Liver (tissue), 9 donors: ENCODE measurements around the gene RBKS. TPM values are rescaled to one million over a fixed set of nuclear protein-coding genes. Genes with fewer than 3 reads are reported as not detected.

Experiments
- DNase-seq: peaks from one replicate; pipeline ENCODE4 v3.0.0-alpha.2; 2017; ENCODE audit warnings: low spot score
- H3K27ac ChIP-seq, 2 donors: one replicate each; pipeline ENCODE4 v1.7.0; 2013; ENCODE audit warnings: inconsistent platforms in 2 of 2, low read length in 2 of 2, control low read depth in 1 of 2, low read depth in 1 of 2, mild to moderate bottlenecking in 1 of 2
- H3K27me3 ChIP-seq, 4 donors: one replicate each; pipeline versions ENCODE4 v1.6.1 to v1.7.0; 2013; ENCODE audit warnings: low read length in 3 of 4, inconsistent platforms in 1 of 4, mild to moderate bottlenecking in 1 of 4, moderate library complexity in 1 of 4; ENCODE audit not compliant: control insufficient read depth in 4 of 4, insufficient read depth in 4 of 4
- H3K36me3 ChIP-seq, 4 donors: one replicate each; pipeline versions ENCODE4 v1.6.1 to v1.7.0; 2013; ENCODE audit warnings: low read length in 3 of 4, mild to moderate bottlenecking in 3 of 4, low read depth in 1 of 4, moderate library complexity in 1 of 4; ENCODE audit not compliant: control insufficient read depth in 4 of 4, insufficient read depth in 3 of 4
- H3K4me1 ChIP-seq, 4 donors: one replicate each; pipeline versions ENCODE4 v1.6.1 to v1.7.0; 2013; ENCODE audit warnings: low read length in 3 of 4, mild to moderate bottlenecking in 3 of 4, moderate library complexity in 1 of 4; ENCODE audit not compliant: control insufficient read depth in 4 of 4, insufficient read depth in 4 of 4
- H3K4me3 ChIP-seq, 3 donors: one replicate each; pipeline versions ENCODE4 v1.6.1 to v1.7.0; 2013; ENCODE audit warnings: low read length in 3 of 3, control low read depth in 1 of 3, low read depth in 1 of 3, mild to moderate bottlenecking in 1 of 3
- H3K9ac ChIP-seq, 2 donors: one replicate each; pipeline ENCODE4 v1.7.0; 2013; ENCODE audit warnings: low read length in 2 of 2, mild to moderate bottlenecking in 2 of 2, moderate library complexity in 2 of 2, control low read depth in 1 of 2, low read depth in 1 of 2
- H3K9me3 ChIP-seq, 4 donors: one replicate each; pipeline versions ENCODE4 v1.6.1 to v1.7.0; 2013; ENCODE audit warnings: low read length in 3 of 4; ENCODE audit not compliant: control insufficient read depth in 4 of 4
- ATF3 ChIP-seq: IDR thresholded peaks from 2 replicates; pipeline ENCODE4 v1.6.1; 2016; ENCODE audit warnings: antibody characterized with exemption
- EGR1 ChIP-seq, 2 donors: IDR thresholded peaks; 2 replicates each; pipeline ENCODE4 v1.6.1; 2016 to 2018; ENCODE audit warnings: antibody characterized with exemption in 2 of 2, low read depth in 2 of 2
- FOXA1 ChIP-seq: IDR thresholded peaks from 2 replicates; pipeline ENCODE4 v1.6.1; 2016; ENCODE audit warnings: antibody characterized with exemption
- FOXA2 ChIP-seq: IDR thresholded peaks from 2 replicates; pipeline ENCODE4 v1.6.1; 2016; ENCODE audit warnings: antibody characterized with exemption
- GABPA ChIP-seq, 2 donors: IDR thresholded peaks in 1 of 2; conservative IDR thresholded peaks in 1 of 2; 2 replicates each; pipeline ENCODE4 v1.6.1; 2016; ENCODE audit warnings: antibody characterized with exemption in 2 of 2, mild to moderate bottlenecking in 1 of 2, moderate library complexity in 1 of 2
- HNF4A ChIP-seq, 2 donors: conservative IDR thresholded peaks; 2 replicates each; pipeline ENCODE4 v1.6.1; 2016; ENCODE audit warnings: antibody characterized with exemption in 2 of 2, mild to moderate bottlenecking in 2 of 2
- HNF4G ChIP-seq: IDR thresholded peaks from 2 replicates; pipeline ENCODE4 v1.6.1; 2016; ENCODE audit warnings: antibody characterized with exemption
- JUND ChIP-seq, 2 donors: IDR thresholded peaks; 2 replicates each; pipeline ENCODE4 v1.6.1; 2016; ENCODE audit warnings: antibody characterized with exemption in 2 of 2
- MAX ChIP-seq: IDR thresholded peaks from 2 replicates; pipeline ENCODE4 v1.6.1; 2016; ENCODE audit warnings: antibody characterized with exemption
- RAD21 ChIP-seq, 2 donors: IDR thresholded peaks; 2 replicates each; pipeline ENCODE4 v1.6.1; 2016; ENCODE audit warnings: antibody characterized with exemption in 2 of 2, mild to moderate bottlenecking in 2 of 2
- REST ChIP-seq: IDR thresholded peaks from 2 replicates; pipeline ENCODE4 v1.6.1; 2016; ENCODE audit warnings: antibody characterized with exemption, mild to moderate bottlenecking
- SP1 ChIP-seq: IDR thresholded peaks from 2 replicates; pipeline ENCODE4 v1.6.1; 2018; ENCODE audit warnings: antibody characterized with exemption, mild to moderate bottlenecking
- TAF1 ChIP-seq: conservative IDR thresholded peaks from 2 replicates; pipeline ENCODE4 v1.6.1; 2016; ENCODE audit warnings: antibody characterized with exemption, mild to moderate bottlenecking
- YY1 ChIP-seq: IDR thresholded peaks from 2 replicates; pipeline ENCODE4 v1.6.1; 2016; ENCODE audit warnings: antibody characterized with exemption, mild to moderate bottlenecking
- WGBS: extraction: QIAGEN DNeasy Blood & Tissue Kit; methylation state at CpG from one replicate; pipeline ENCODE4 v1.1.7; 2013; 5-methylcytosine and 5-hydroxymethylcytosine counted together
- polyA plus RNA-seq, 2 donors: library from polyadenylated mRNA; stranded (reverse) in 1 of 2; unstranded in 1 of 2; fragments of 200-250 nt in 1 of 2; fragments of >200 nt in 1 of 2; fragmentation: Nextera tagmentation in 1 of 2; extraction: Ambion mirVana in 1 of 2; gene quantifications; one replicate each; pipeline versions ENCODE4 v1.2.1 to v1.2.3, GENCODE V29; 2013 to 2015
- total RNA-seq, 2 donors: library from RNA; depleted of rRNA; stranded (reverse); fragments of >200 nt; gene quantifications; one replicate each; pipeline ENCODE4 v1.2.3, GENCODE V29; 2014
- TF ChIP-seq, protein P1 (sequence below): IDR thresholded peaks from 2 replicates; pipeline ENCODE4 v1.6.1; 2016; ENCODE audit warnings: antibody characterized with exemption
- donor health status: healthy.
- donor health status: healthy.
- donor health status: healthy.
- donor health status: healthy.
- donor health status: healthy.

The RBKS gene
- total and polyA plus RNA-seq, 4 donors = 6.3 to 18.8 (median 15.2) TPM

- H3K4me1 ChIP-seq = peaks cover 4 to 23% (median 6%) of the 10 kb centered on the region in 4 donors
- WGBS = 10% methylated on average over 10 of the region's 10 CpGs
- H3K27me3 ChIP-seq = no peaks in the 10 kb centered on the region
- TF ChIP-seq, protein P1, sequence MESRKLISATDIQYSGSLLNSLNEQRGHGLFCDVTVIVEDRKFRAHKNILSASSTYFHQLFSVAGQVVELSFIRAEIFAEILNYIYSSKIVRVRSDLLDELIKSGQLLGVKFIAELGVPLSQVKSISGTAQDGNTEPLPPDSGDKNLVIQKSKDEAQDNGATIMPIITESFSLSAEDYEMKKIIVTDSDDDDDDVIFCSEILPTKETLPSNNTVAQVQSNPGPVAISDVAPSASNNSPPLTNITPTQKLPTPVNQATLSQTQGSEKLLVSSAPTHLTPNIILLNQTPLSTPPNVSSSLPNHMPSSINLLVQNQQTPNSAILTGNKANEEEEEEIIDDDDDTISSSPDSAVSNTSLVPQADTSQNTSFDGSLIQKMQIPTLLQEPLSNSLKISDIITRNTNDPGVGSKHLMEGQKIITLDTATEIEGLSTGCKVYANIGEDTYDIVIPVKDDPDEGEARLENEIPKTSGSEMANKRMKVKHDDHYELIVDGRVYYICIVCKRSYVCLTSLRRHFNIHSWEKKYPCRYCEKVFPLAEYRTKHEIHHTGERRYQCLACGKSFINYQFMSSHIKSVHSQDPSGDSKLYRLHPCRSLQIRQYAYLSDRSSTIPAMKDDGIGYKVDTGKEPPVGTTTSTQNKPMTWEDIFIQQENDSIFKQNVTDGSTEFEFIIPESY = no peak
- no peak for TF ChIP-seq FOXA2
- TF ChIP-seq RAD21 (IDR thresholded peaks at IDR 0.05) = no peak
- TF ChIP-seq ATF3 = no peak
- TF ChIP-seq JUND (IDR thresholded peaks at IDR 0.05) = no peak
- no peak for TF ChIP-seq HNF4G
- TF ChIP-seq FOXA1 = no peak
- TF ChIP-seq MAX = no peak
- TF ChIP-seq EGR1 (IDR thresholded peaks at IDR 0.05; ENCODE audit: low read depth in 2 of 2) = no peak
- no peak for TF ChIP-seq HNF4A (conservative IDR thresholded peaks at IDR 0.05)
- TF ChIP-seq REST = no peak
- TF ChIP-seq TAF1 = no peak
- H3K36me3 ChIP-seq = no peaks in the 10 kb centered on the region
- no peaks in the 10 kb centered on the region for H3K9me3 ChIP-seq
- peak overlapping the region; percentile 99 for H3K27ac ChIP-seq
- no peak for DNase-seq
- H3K9ac ChIP-seq = peak overlapping the region; percentile 88 to 97
- H3K4me3 ChIP-seq = peak overlapping the region; percentile 63 to 98 (median 97)
These were observed 427 bp downstream of the RBKS start for GRCh38 chr2:27889774-27890145.

GRCh38 chr2:27888790-27889189, 1.4 kb downstream of the RBKS start:
- H3K4me1 ChIP-seq = peaks cover 4 to 27% (median 10%) of the 10 kb centered on the region in 4 donors
- DNase-seq = no peak
- no peaks in the 10 kb centered on the region for H3K9me3 ChIP-seq
- no peak for TF ChIP-seq GABPA (IDR thresholded peaks at IDR 0.05 in 1 of 2, conservative IDR thresholded peaks at IDR 0.05 in 1 of 2)
- TF ChIP-seq REST = no peak
- no peak for TF ChIP-seq MAX
- no peak for TF ChIP-seq YY1
- TF ChIP-seq FOXA2 = no peak
- no peak for TF ChIP-seq SP1
- TF ChIP-seq ATF3 = no peak
- no peak for TF ChIP-seq RAD21 (IDR thresholded peaks at IDR 0.05)
- no peak for TF ChIP-seq FOXA1
- peak overlapping the region in 2 of 3 donors; percentile 97 to 98 for H3K4me3 ChIP-seq
- 61% methylated on average over 3 of the region's 3 CpGs for WGBS
- peak overlapping the region; percentile 99 for H3K27ac ChIP-seq
- H3K27me3 ChIP-seq = no peaks in the 10 kb centered on the region
- peak overlapping the region; percentile 65 to 88 for H3K9ac ChIP-seq
- no peaks in the 10 kb centered on the region for H3K36me3 ChIP-seq
